Stomach (tissue), 9 donors: Measurements from ENCODE around the gene GOSR2. TPM values are rescaled to one million over a fixed set of nuclear protein-coding genes. Genes with fewer than 3 reads are reported as not detected.
"Not testable (repeated sequence)": the region's sequence is repeated elsewhere in the genome, so short reads cannot be mapped to it uniquely, and the experiment has no call there.

Experiments used
- DNase-seq, 2 donors: peaks; one replicate each; pipeline versions ENCODE4 v3.0.0 to v3.0.0-alpha.2; 2013 to 2019
- H3K27ac ChIP-seq, 5 donors: fragments of 200-600 bp in 4 of 5; sonication (generic) in 4 of 5; one replicate each; pipeline ENCODE4 v1.5.1; 2013 to 2019; ENCODE audit warnings: mild to moderate bottlenecking in 1 of 5, moderate library complexity in 1 of 5
- H3K27me3 ChIP-seq, 3 donors: fragments of 200-600 bp; sonication (generic); one replicate each; pipeline ENCODE4 v1.5.1; 2017 to 2019; ENCODE audit warnings: mixed run types in 1 of 3
- H3K36me3 ChIP-seq, 4 donors: fragments of 200-600 bp; sonication (generic); 1 replicate in 3 of 4; 2 replicates in 1 of 4; pipeline ENCODE4 v1.5.1; 2016 to 2019
- H3K4me1 ChIP-seq, 4 donors: fragments of 200-600 bp; sonication (generic); one replicate each; pipeline ENCODE4 v1.5.1; 2016 to 2019
- H3K4me3 ChIP-seq, 4 donors: fragments of 200-600 bp; sonication (generic) in 3 of 4; one replicate each; pipeline ENCODE4 v1.5.1; 2016 to 2019; ENCODE audit warnings: mild to moderate bottlenecking in 1 of 4
- H3K9me3 ChIP-seq, 4 donors: fragments of 200-600 bp; sonication (generic); one replicate each; pipeline ENCODE4 v1.5.1; 2016 to 2019
- CTCF ChIP-seq, 7 experiments: fragments of 450-650 bp in 4 of 7; fragments of 200-600 bp in 3 of 7; sonication (generic) in 3 of 7; IDR thresholded peaks; one replicate each; pipeline ENCODE4 v1.5.1; 2016 to 2019; ENCODE audit warnings: antibody characterized with exemption in 7 of 7, control low read depth in 2 of 7, mild to moderate bottlenecking in 1 of 7
- EP300 ChIP-seq: sonication (generic); formaldehyde crosslinking; IDR thresholded peaks from one replicate; pipeline ENCODE4 v1.6.1; 2017; ENCODE audit warnings: antibody characterized with exemption
- POLR2A ChIP-seq, 4 donors: fragments of 450-650 bp; IDR thresholded peaks; one replicate each; pipeline ENCODE4 v1.6.1; 2016; ENCODE audit warnings: antibody characterized with exemption in 4 of 4, control low read depth in 2 of 4, mild to moderate bottlenecking in 1 of 4, moderate library complexity in 1 of 4
- POLR2AphosphoS5 ChIP-seq, 3 donors: sonication (generic); formaldehyde crosslinking; IDR thresholded peaks; one replicate each; pipeline ENCODE4 v1.6.1; 2016; ENCODE audit warnings: antibody characterized with exemption in 3 of 3
- WGBS, 5 donors: extraction: QIAGEN DNeasy Blood & Tissue Kit in 3 of 5; methylation state at CpG; one replicate each; pipeline versions ENCODE4 v1.1.5 to v1.1.7; 2013 to 2018; 5-methylcytosine and 5-hydroxymethylcytosine counted together
- intact Hi-C: fragments of 100-400 bp; cut with DNase I; formaldehyde crosslinking; loops from one replicate; pipeline ENCODE4 v1.15.1; 2023; ENCODE audit warnings: low total_unique reads
- polyA plus RNA-seq, 3 donors: library from polyadenylated mRNA; stranded (reverse); fragments of 200-250 nt; gene quantifications; one replicate each; pipeline ENCODE4 v1.2.3, GENCODE V29; 2013
- total RNA-seq, 5 donors: library from RNA; depleted of rRNA; stranded (reverse); fragments of >200 nt; gene quantifications; one replicate each; pipeline versions ENCODE4 v1.1.0 to v1.2.3, GENCODE V29; 2014 to 2016
- donor health status: healthy with polysubstance abuse.
- donor health status: Bipolar disorder and iron deficiency.
- donor health status: healthy.

GOSR2 gene
- total and polyA plus RNA-seq, 8 donors = 15.3 to 84.0 (median 31.9) TPM

GRCh38 chr17:46916211-46916610, 6.7 kb upstream of the GOSR2 start:
- Histone ChIP-seq H3K27ac (no peak overlapping the region), H3K9me3 (no peaks in the 10 kb centered on the region), H3K4me1 (no peaks in the 10 kb centered on the region), H3K36me3 (no peaks in the 10 kb centered on the region), H3K27me3 (peaks cover 0 to 7% (median 0%) of the 10 kb centered on the region in 3 donors), H3K4me3 (no peak overlapping the region)
- intact Hi-C loops = no loop called here
- no peak for DNase-seq
- TF ChIP-seq POLR2A (IDR thresholded peaks at IDR 0.05) (no peak), CTCF (IDR thresholded peaks at IDR 0.05) (no peak), EP300 (no peak), POLR2AphosphoS5 (IDR thresholded peaks at IDR 0.05) (no peak)
- WGBS, 5 donors = 79 to 92% (median 90%) methylated on average over 2 of the region's 2 CpGs

DNA sequence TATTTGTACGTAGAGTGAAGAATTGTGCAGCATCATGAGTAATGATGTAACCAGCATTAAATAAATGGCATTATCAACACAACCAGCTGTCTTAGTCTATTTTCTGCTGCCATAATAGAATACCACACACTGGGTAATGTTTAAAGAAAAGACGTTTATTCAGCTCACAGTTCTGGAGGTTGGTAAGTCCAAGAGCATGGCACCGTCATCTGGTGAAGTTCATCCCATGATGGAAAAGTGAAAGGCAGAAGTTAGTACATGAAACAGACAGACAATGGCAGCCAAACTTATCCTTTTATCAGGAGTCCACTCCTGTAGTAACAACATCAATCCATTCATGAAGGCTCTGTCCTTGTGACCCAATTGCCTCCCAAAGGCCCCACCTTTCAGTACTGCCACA, 6.3 kb upstream of the GOSR2 start:
- Histone ChIP-seq H3K27me3 (peaks cover 0 to 7% (median 0%) of the 10 kb centered on the region in 3 donors), H3K4me3 (no peak overlapping the region), H3K4me1 (no peaks in the 10 kb centered on the region), H3K36me3 (no peaks in the 10 kb centered on the region), H3K27ac (no peak overlapping the region), H3K9me3 (no peaks in the 10 kb centered on the region)
- TF ChIP-seq POLR2A (IDR thresholded peaks at IDR 0.05) (no peak), POLR2AphosphoS5 (IDR thresholded peaks at IDR 0.05) (no peak), CTCF (IDR thresholded peaks at IDR 0.05) (no peak), EP300 (no peak)
- intact Hi-C loops = no loop called here
- DNase-seq = no peak
- WGBS, 5 donors = 86 to 93% (median 88%) methylated on average over 3 of the region's 3 CpGs

- Histone ChIP-seq H3K4me3 (no peak overlapping the region), H3K9me3 (no peaks in the 10 kb centered on the region), H3K27ac (no peak overlapping the region), H3K27me3 (peaks cover 0 to 5% (median 0%) of the 10 kb centered on the region in 3 donors), H3K4me1 (peaks cover 0 to 2% (median 0%) of the 10 kb centered on the region in 4 donors), H3K36me3 (no peaks in the 10 kb centered on the region)
- no peak for DNase-seq
- no peak for TF ChIP-seq POLR2AphosphoS5 (IDR thresholded peaks at IDR 0.05)
- no peak for TF ChIP-seq CTCF (IDR thresholded peaks at IDR 0.05)
- no peak for TF ChIP-seq EP300
- no peak for TF ChIP-seq POLR2A (IDR thresholded peaks at IDR 0.05)
- intact Hi-C loops = no loop called here
These were observed 5.9 kb upstream of the GOSR2 start for GRCh38 chr17:46917041-46917440.

DNA sequence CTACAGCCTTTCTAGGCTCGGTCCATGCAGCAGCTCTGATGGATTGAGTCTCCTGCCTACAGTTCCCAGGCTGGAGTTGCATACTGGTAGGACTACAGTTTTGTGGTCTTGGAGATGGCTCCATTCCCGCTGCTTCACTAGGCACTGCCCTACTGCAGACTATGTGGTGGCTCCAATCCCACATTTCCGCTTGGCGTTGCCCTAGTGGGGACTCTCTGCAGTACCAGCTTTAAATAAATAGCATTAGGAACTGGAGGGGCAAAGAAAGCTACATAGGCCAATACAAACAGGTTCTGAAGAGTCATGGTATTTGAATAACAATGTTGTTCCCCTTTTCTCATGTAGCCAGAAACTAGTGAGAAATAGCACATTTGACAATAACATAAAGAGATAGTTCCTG, 5.4 kb upstream of the GOSR2 start:
- Histone ChIP-seq H3K36me3 (no peaks in the 10 kb centered on the region), H3K4me1 (peaks cover 0 to 7% (median 2%) of the 10 kb centered on the region in 4 donors), H3K27ac (no peak overlapping the region), H3K4me3 (no peak overlapping the region), H3K9me3 (no peaks in the 10 kb centered on the region), H3K27me3 (no peaks in the 10 kb centered on the region)
- WGBS, 5 donors = 59 to 79% (median 72%) methylated on average over 4 of the region's 4 CpGs
- intact Hi-C loops = no loop called here
- no peak for DNase-seq
- TF ChIP-seq POLR2A (IDR thresholded peaks at IDR 0.05) (no peak), CTCF (IDR thresholded peaks at IDR 0.05) (no peak), EP300 (no peak), POLR2AphosphoS5 (IDR thresholded peaks at IDR 0.05) (no peak)

GRCh38 chr17:46921962-46922361, 998 bp upstream of the GOSR2 start:
- intact Hi-C loops, DNase-seq, H3K9me3 ChIP-seq, H3K36me3 ChIP-seq, H3K27ac ChIP-seq, H3K27me3 ChIP-seq: not testable (repeated sequence)
- H3K4me3 ChIP-seq = peak overlapping the region; percentile 80 to 93 (median 88)
- peaks cover 19 to 41% (median 36%) of the 10 kb centered on the region in 4 donors for H3K4me1 ChIP-seq
- 73 to 88% (median 81%) methylated on average over 4 of the region's 4 CpGs for WGBS, 5 donors
